HCT116 (cell line): Measurements from ENCODE around the gene PTPRJ. TPM values are rescaled to one million over a fixed set of nuclear protein-coding genes. Genes with fewer than 3 reads are reported as not detected.

Experiments
- ATAC-seq: fragments of 200-7000 bp; cut with Tn5 transposase; 2 replicates; pipeline ENCODE4 v1.9.1; 2020; ENCODE audit warnings: mild to moderate bottlenecking, moderate library complexity
- BruUV-seq: library from RNA; stranded (reverse); fragments of 400-500 nt; replicated peaks from 2 replicates; lab custom pipeline; 2021; lab: Mats Ljungman, UMichigan
- CTCF ChIA-PET: fragments of 300-600 bp; sonication (Branson Sonifier 250); formaldehyde crosslinking; loops from one replicate; lab custom pipeline; 2021; ENCODE audit warnings: antibody characterized with exemption; lab: Charles Lee
- POLR2A ChIA-PET: fragments of 300-600, 350-600 bp; sonication (Branson Sonifier 250); formaldehyde crosslinking; loops from one replicate; lab custom pipeline; 2021; ENCODE audit warnings: antibody characterized with exemption; lab: Charles Lee
- RAD21 ChIA-PET, 2 experiments: fragments of 300-600 bp; sonication (Branson Sonifier 250); formaldehyde crosslinking; loops; one replicate each; lab custom pipeline; 2023; ENCODE audit warnings: low total read pairs in 2 of 2; ENCODE audit not compliant: uncharacterized antibody in 2 of 2, unreplicated experiment in 2 of 2, low non-redundant PET in 1 of 2; lab: Charles Lee
- DNase-seq: peaks from one replicate; pipeline ENCODE4 v3.0.0-alpha.2; 2010; ENCODE audit warnings: low read depth, low spot score
- H2AFZ ChIP-seq: fragments of 200-600 bp; shearing (Covaris generic), sonication (generic); 2 replicates; pipeline ENCODE4 v1.6.1; 2017; ENCODE audit warnings: low read depth, mixed run types, mixed read lengths, antibody characterized with exemption, low read length; ENCODE audit not compliant: poor library complexity, severe bottlenecking
- H3K27ac ChIP-seq: 2 replicates; pipeline ENCODE4 v1.5.1; 2012; ENCODE audit warnings: low read depth, low read length
- H3K27me3 ChIP-seq: fragments of 200-600 bp; sonication (generic); 2 replicates; pipeline ENCODE4 v1.6.1; 2016; ENCODE audit warnings: mixed run types, low read length, mixed read lengths; ENCODE audit not compliant: insufficient read depth
- H3K36me3 ChIP-seq, 2 experiments: fragments of 200-500 bp in 1 of 2; fragments of 200-600 bp in 1 of 2; sonication (Bioruptor generic) in 1 of 2; sonication (generic) in 1 of 2; 2 replicates each; pipeline versions ENCODE4 v1.5.1 to v1.6.1; 2014 to 2016; ENCODE audit warnings: low read length in 2 of 2, inconsistent platforms in 1 of 2, mixed read lengths in 1 of 2, mixed run types in 1 of 2; ENCODE audit not compliant: insufficient read depth in 2 of 2, control insufficient read depth in 1 of 2
- H3K4me1 ChIP-seq, 2 experiments: fragments of 200-600 bp in 1 of 2; sonication (generic) in 1 of 2; 2 replicates each; pipeline versions ENCODE4 v1.5.1 to v1.6.1; 2012 to 2017; ENCODE audit warnings: low read length in 2 of 2, inconsistent platforms in 1 of 2, mild to moderate bottlenecking in 1 of 2, mixed read lengths in 1 of 2, mixed run types in 1 of 2, moderate library complexity in 1 of 2; ENCODE audit not compliant: insufficient read depth in 2 of 2, control insufficient read depth in 1 of 2
- H3K4me2 ChIP-seq: fragments of 200-600 bp; sonication (generic); 2 replicates; pipeline ENCODE4 v1.6.1; 2017; ENCODE audit warnings: mixed run types, low read length, mixed read lengths
- H3K4me3 ChIP-seq, 2 experiments: fragments of 200-600 bp in 1 of 2; sonication (generic) in 1 of 2; replicated peaks in 1 of 2; 2 replicates each; pipeline ENCODE4 v1.5.1; 2011 to 2016; ENCODE audit warnings: low read length in 2 of 2, control low read depth in 1 of 2, low read depth in 1 of 2, mild to moderate bottlenecking in 1 of 2, mixed read lengths in 1 of 2, mixed run types in 1 of 2
- H3K79me2 ChIP-seq: fragments of 200-600 bp; sonication (generic); 2 replicates; pipeline ENCODE4 v1.6.1; 2017; ENCODE audit warnings: mild to moderate bottlenecking, mixed run types, low read length, moderate library complexity, mixed read lengths; ENCODE audit not compliant: insufficient read depth
- H3K9ac ChIP-seq: fragments of 200-600 bp; sonication (generic); 2 replicates; pipeline ENCODE4 v1.6.1; 2016; ENCODE audit warnings: low read length, mixed read lengths
- H3K9me2 ChIP-seq: fragments of 200-600 bp; sonication (generic), shearing (Covaris generic); 2 replicates; pipeline ENCODE4 v1.6.1; 2017; ENCODE audit warnings: mixed run types, mild to moderate bottlenecking, moderate library complexity; ENCODE audit not compliant: insufficient read depth
- H3K9me3 ChIP-seq, 2 experiments: fragments of 200-500 bp in 1 of 2; fragments of 200-600 bp in 1 of 2; sonication (Bioruptor generic) in 1 of 2; sonication (generic) in 1 of 2; 2 replicates each; pipeline ENCODE4 v1.6.1; 2014 to 2017; ENCODE audit warnings: low read length in 2 of 2, mixed read lengths in 2 of 2, inconsistent platforms in 1 of 2, low read depth in 1 of 2, mild to moderate bottlenecking in 1 of 2, mixed run types in 1 of 2, moderate library complexity in 1 of 2; ENCODE audit not compliant: control insufficient read depth in 1 of 2, insufficient read depth in 1 of 2
- H4K20me1 ChIP-seq: fragments of 200-600 bp; sonication (generic), shearing (Covaris generic); 2 replicates; pipeline ENCODE4 v1.6.1; 2017; ENCODE audit warnings: mixed run types, mild to moderate bottlenecking, moderate library complexity; ENCODE audit not compliant: insufficient read depth
- CBX3 ChIP-seq: IDR thresholded peaks from 2 replicates; pipeline ENCODE4 v1.6.1; 2012; ENCODE audit warnings: low read depth
- CEBPB ChIP-seq: IDR thresholded peaks from 2 replicates; pipeline ENCODE4 v1.6.1; 2012; ENCODE audit warnings: low read depth
- ELF1 ChIP-seq: IDR thresholded peaks from 2 replicates; pipeline ENCODE4 v1.6.1; 2012; ENCODE audit warnings: low read depth, borderline replicate concordance
- EZH2 ChIP-seq: fragments of 200-600 bp; sonication (generic); IDR thresholded peaks from 2 replicates; pipeline ENCODE4 v1.6.1; 2017; ENCODE audit warnings: antibody characterized with exemption, mixed run types
- JUND ChIP-seq: IDR thresholded peaks from 2 replicates; pipeline ENCODE4 v1.6.1; 2012
- POLR2A ChIP-seq: IDR thresholded peaks from 2 replicates; pipeline ENCODE4 v1.7.0; 2011; ENCODE audit warnings: borderline replicate concordance; ENCODE audit not compliant: insufficient read depth, insufficient read length; ENCODE audit errors: extremely low read depth
- POLR2AphosphoS5 ChIP-seq: IDR thresholded peaks from 2 replicates; pipeline ENCODE4 v1.6.1; 2011; ENCODE audit warnings: mild to moderate bottlenecking, low read depth, low read length, moderate library complexity
- SIN3A ChIP-seq: IDR thresholded peaks from 2 replicates; pipeline ENCODE4 v1.6.1; 2012; ENCODE audit warnings: low read depth
- SP1 ChIP-seq: IDR thresholded peaks from 2 replicates; pipeline ENCODE4 v1.6.1; 2012; ENCODE audit warnings: low read depth
- SRF ChIP-seq: IDR thresholded peaks from 2 replicates; pipeline ENCODE4 v1.6.1; 2012; ENCODE audit warnings: low read depth
- YY1 ChIP-seq: IDR thresholded peaks from 2 replicates; pipeline ENCODE4 v1.6.1; 2011; ENCODE audit warnings: low read length, low read depth, moderate library complexity, mild to moderate bottlenecking; ENCODE audit not compliant: insufficient replicate concordance; ENCODE audit errors: extremely low read depth
- intact Hi-C: fragments of 100-400 bp; cut with micrococcal nuclease; formaldehyde crosslinking; loops from 2 replicates; pipeline ENCODE4 v1.10.0; 2022
- total RNA-seq: library from RNA; stranded (reverse); gene quantifications from one replicate; pipeline ENCODE4 v1.2.1, GENCODE V29; 2021; ENCODE audit not compliant: unreplicated experiment
- TF ChIP-seq, protein P1 (sequence below): IDR thresholded peaks from 2 replicates; pipeline ENCODE4 v1.6.1; 2012
- TF ChIP-seq, protein P2 (sequence below): IDR thresholded peaks from 2 replicates; pipeline ENCODE4 v1.6.1; 2012; ENCODE audit warnings: low read depth
- TF ChIP-seq, protein P3 (sequence below), 3 experiments: fragments of 200-600 bp in 1 of 3; sonication (generic) in 1 of 3; IDR thresholded peaks in 2 of 3; conservative IDR thresholded peaks in 1 of 3; 2 replicates each; pipeline ENCODE4 v1.5.1; 2012 to 2017; ENCODE audit warnings: low read depth in 2 of 3, low read length in 2 of 3, antibody characterized with exemption in 1 of 3, borderline replicate concordance in 1 of 3, control low read depth in 1 of 3, mild to moderate bottlenecking in 1 of 3, mixed read lengths in 1 of 3, mixed run types in 1 of 3, moderate library complexity in 1 of 3; ENCODE audit not compliant: insufficient read depth in 1 of 3

PTPRJ gene
- total RNA-seq, 1 experiment from 2014 or later, result 19.1 TPM

- POLR2A ChIA-PET, result no interaction called here
- Histone ChIP-seq H3K36me3 (no peaks in the 10 kb centered on the region), H3K79me2 (no peaks in the 10 kb centered on the region), H3K9me3 (no peaks in the 10 kb centered on the region), H3K4me1 (no peaks in the 10 kb centered on the region), H3K4me3 (no peak overlapping the region), H3K27ac (no peak overlapping the region), H3K4me2 (no peak overlapping the region), H3K9me2 (no peaks in the 10 kb centered on the region), H2AFZ (no peak overlapping the region), H3K9ac (no peak overlapping the region), H4K20me1 (no peaks in the 10 kb centered on the region), H3K27me3 (no peaks in the 10 kb centered on the region)
- no TSS peak for BruUV-seq
- no peak for ATAC-seq
- CTCF ChIA-PET, result no interaction called here
- RAD21 ChIA-PET, result interaction anchor here in 1 of 2 experiments (0.6 kb wide), 1 partner anchor 198 kb away, joined by 3 read pairs; no protein-coding TSS in a partner anchor
- no peak for DNase-seq
- intact Hi-C loops, result no loop called here
- no peak for TF ChIP-seq EZH2
- no peak for TF ChIP-seq POLR2A
- no peak for TF ChIP-seq YY1
- TF ChIP-seq, protein P1, sequence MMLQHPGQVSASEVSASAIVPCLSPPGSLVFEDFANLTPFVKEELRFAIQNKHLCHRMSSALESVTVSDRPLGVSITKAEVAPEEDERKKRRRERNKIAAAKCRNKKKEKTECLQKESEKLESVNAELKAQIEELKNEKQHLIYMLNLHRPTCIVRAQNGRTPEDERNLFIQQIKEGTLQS, result no peak
- TF ChIP-seq ELF1, result no peak
- TF ChIP-seq CBX3, result no peak
- TF ChIP-seq, protein P2, sequence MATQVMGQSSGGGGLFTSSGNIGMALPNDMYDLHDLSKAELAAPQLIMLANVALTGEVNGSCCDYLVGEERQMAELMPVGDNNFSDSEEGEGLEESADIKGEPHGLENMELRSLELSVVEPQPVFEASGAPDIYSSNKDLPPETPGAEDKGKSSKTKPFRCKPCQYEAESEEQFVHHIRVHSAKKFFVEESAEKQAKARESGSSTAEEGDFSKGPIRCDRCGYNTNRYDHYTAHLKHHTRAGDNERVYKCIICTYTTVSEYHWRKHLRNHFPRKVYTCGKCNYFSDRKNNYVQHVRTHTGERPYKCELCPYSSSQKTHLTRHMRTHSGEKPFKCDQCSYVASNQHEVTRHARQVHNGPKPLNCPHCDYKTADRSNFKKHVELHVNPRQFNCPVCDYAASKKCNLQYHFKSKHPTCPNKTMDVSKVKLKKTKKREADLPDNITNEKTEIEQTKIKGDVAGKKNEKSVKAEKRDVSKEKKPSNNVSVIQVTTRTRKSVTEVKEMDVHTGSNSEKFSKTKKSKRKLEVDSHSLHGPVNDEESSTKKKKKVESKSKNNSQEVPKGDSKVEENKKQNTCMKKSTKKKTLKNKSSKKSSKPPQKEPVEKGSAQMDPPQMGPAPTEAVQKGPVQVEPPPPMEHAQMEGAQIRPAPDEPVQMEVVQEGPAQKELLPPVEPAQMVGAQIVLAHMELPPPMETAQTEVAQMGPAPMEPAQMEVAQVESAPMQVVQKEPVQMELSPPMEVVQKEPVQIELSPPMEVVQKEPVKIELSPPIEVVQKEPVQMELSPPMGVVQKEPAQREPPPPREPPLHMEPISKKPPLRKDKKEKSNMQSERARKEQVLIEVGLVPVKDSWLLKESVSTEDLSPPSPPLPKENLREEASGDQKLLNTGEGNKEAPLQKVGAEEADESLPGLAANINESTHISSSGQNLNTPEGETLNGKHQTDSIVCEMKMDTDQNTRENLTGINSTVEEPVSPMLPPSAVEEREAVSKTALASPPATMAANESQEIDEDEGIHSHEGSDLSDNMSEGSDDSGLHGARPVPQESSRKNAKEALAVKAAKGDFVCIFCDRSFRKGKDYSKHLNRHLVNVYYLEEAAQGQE, result no peak
- TF ChIP-seq, protein P3, sequence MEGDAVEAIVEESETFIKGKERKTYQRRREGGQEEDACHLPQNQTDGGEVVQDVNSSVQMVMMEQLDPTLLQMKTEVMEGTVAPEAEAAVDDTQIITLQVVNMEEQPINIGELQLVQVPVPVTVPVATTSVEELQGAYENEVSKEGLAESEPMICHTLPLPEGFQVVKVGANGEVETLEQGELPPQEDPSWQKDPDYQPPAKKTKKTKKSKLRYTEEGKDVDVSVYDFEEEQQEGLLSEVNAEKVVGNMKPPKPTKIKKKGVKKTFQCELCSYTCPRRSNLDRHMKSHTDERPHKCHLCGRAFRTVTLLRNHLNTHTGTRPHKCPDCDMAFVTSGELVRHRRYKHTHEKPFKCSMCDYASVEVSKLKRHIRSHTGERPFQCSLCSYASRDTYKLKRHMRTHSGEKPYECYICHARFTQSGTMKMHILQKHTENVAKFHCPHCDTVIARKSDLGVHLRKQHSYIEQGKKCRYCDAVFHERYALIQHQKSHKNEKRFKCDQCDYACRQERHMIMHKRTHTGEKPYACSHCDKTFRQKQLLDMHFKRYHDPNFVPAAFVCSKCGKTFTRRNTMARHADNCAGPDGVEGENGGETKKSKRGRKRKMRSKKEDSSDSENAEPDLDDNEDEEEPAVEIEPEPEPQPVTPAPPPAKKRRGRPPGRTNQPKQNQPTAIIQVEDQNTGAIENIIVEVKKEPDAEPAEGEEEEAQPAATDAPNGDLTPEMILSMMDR (IDR thresholded peaks at IDR 0.05 in 2 of 3, conservative IDR thresholded peaks at IDR 0.05 in 1 of 3; ENCODE audit: borderline replicate concordance in 1 of 3, insufficient read depth in 1 of 3, low read depth in 2 of 3, low read length in 2 of 3), result no peak
- TF ChIP-seq CEBPB, result no peak
- TF ChIP-seq POLR2AphosphoS5, result no peak
- no peak for TF ChIP-seq SIN3A
- TF ChIP-seq SP1, result no peak
- TF ChIP-seq SRF, result no peak
- TF ChIP-seq JUND, result no peak
Measured at GRCh38 chr11:48141475-48142122, 161.2 kb downstream of the PTPRJ start.
